ENCODE results near the gene GRID2. TPM values are rescaled to one million over a fixed set of nuclear protein-coding genes. Genes with fewer than 3 reads are reported as not detected.

The GRID2 gene
- total RNA-seq, 4 donors from 2014 or later: 0.16 TPM; not detected in 3

DNA sequence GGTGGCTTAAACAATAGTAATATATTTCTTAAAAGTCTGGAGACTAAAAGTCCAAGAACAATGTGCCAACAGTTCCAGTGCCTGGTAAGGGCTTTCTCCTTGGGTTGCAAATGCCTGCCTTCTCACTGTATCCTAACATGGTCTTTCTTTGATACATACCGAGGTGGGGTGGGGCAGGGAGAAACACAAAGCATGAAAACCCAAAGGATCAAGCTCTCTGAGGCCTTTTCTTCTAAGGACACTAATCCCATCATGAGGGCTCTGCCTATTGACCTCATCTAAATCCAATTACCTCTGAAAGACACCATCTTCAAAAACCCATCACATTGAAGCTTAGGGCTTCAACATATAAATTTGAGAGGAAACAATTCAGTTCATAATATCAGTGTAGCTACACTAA is 311.3 kb downstream of the GRID2 start:
- DNase-seq: no peak
- TF ChIP-seq, protein P1, sequence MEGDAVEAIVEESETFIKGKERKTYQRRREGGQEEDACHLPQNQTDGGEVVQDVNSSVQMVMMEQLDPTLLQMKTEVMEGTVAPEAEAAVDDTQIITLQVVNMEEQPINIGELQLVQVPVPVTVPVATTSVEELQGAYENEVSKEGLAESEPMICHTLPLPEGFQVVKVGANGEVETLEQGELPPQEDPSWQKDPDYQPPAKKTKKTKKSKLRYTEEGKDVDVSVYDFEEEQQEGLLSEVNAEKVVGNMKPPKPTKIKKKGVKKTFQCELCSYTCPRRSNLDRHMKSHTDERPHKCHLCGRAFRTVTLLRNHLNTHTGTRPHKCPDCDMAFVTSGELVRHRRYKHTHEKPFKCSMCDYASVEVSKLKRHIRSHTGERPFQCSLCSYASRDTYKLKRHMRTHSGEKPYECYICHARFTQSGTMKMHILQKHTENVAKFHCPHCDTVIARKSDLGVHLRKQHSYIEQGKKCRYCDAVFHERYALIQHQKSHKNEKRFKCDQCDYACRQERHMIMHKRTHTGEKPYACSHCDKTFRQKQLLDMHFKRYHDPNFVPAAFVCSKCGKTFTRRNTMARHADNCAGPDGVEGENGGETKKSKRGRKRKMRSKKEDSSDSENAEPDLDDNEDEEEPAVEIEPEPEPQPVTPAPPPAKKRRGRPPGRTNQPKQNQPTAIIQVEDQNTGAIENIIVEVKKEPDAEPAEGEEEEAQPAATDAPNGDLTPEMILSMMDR (IDR thresholded peaks at IDR 0.05): no peak
- TF ChIP-seq POLR2A (IDR thresholded peaks at IDR 0.05) (no peak), EP300 (IDR thresholded peaks at IDR 0.05; ENCODE audit: low read depth) (no peak), POLR2AphosphoS5 (IDR thresholded peaks at IDR 0.05) (no peak)
- no peaks in the 10 kb centered on the region for H3K27me3 ChIP-seq
- H3K36me3 ChIP-seq: no peaks in the 10 kb centered on the region
- no peak overlapping the region for H3K4me3 ChIP-seq
- no peaks in the 10 kb centered on the region for H3K9me3 ChIP-seq
- H3K27ac ChIP-seq: no peak overlapping the region
- in situ Hi-C loops (cut with MboI; ENCODE audit: low pct_ligation_motif_present in 1 of 4, low pct_unique_long_range_greater_than_20kb in 1 of 4, low sequenced_read_pairs in 3 of 4) (no loop called here), intact Hi-C loops (cut with DNase I; ENCODE audit: low total_unique reads) (no loop called here)
- H3K4me1 ChIP-seq: no peaks in the 10 kb centered on the region
- WGBS, 2 donors (ENCODE audit: low coverage in 1 of 2): 40 to 42% methylated on average over 1 of the region's 1 CpG

DNA sequence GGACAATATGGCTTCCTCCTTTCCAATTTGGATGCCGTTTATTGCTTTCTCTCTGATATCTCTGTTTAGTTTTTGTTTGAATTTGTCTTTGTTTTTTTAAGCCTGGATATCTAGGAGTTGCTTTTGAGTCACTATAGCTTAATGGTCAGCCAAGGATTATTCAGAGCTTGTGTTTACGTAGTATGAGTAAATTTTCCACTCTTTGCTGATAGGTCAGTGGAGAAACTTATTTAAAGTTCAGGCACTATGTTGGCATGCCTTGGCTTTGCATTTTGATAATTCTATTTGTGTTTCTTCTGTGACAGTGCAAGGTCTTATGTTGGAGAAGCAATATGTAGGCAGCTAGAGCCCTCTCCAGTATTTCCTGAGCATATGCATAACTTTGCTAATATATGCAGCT is 315.2 kb downstream of the GRID2 start:
- no peak for DNase-seq
- Histone ChIP-seq H3K4me3 (no peak overlapping the region), H3K27me3 (no peaks in the 10 kb centered on the region), H3K4me1 (no peaks in the 10 kb centered on the region), H3K36me3 (no peaks in the 10 kb centered on the region), H3K9me3 (no peaks in the 10 kb centered on the region), H3K27ac (no peak overlapping the region)
- intact Hi-C loops (cut with DNase I; ENCODE audit: low total_unique reads): no loop called here
- 63 to 68% methylated on average over 2 of the region's 2 CpGs for WGBS, 2 donors (ENCODE audit: low coverage in 1 of 2)
- in situ Hi-C loops (cut with MboI; ENCODE audit: low pct_ligation_motif_present in 1 of 4, low pct_unique_long_range_greater_than_20kb in 1 of 4, low sequenced_read_pairs in 3 of 4): no loop called here
- TF ChIP-seq EP300 (IDR thresholded peaks at IDR 0.05; ENCODE audit: low read depth) (no peak), POLR2AphosphoS5 (IDR thresholded peaks at IDR 0.05) (no peak), POLR2A (IDR thresholded peaks at IDR 0.05) (no peak)
- TF ChIP-seq, protein P1 (IDR thresholded peaks at IDR 0.05): no peak

DNA sequence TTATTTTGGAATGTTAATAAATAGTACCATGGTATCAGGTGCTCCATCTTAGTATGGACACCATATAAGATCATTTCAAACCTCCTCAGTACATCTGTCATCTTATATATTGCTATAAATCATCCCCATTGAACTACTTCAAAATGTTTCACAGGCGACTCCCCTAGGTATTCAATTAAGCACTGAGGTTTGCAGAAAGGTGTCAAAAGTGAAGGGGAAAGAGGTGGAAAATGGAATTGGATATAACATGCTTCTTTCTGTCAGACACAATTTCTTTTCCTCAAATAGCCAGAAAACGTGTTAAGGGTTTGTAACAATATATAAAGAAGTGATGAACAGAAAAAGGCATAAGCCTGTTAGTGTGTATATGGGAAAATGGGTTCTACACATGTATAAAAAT is 325.5 kb downstream of the GRID2 start:
- TF ChIP-seq, protein P1 (IDR thresholded peaks at IDR 0.05): no peak
- TF ChIP-seq EP300 (IDR thresholded peaks at IDR 0.05; ENCODE audit: low read depth): no peak
- no peak for TF ChIP-seq POLR2A (IDR thresholded peaks at IDR 0.05)
- TF ChIP-seq POLR2AphosphoS5 (IDR thresholded peaks at IDR 0.05): no peak
- 54 to 58% methylated on average over 2 of the region's 2 CpGs for WGBS, 2 donors (ENCODE audit: low coverage in 1 of 2)
- in situ Hi-C loops (cut with MboI; ENCODE audit: low pct_ligation_motif_present in 1 of 4, low pct_unique_long_range_greater_than_20kb in 1 of 4, low sequenced_read_pairs in 3 of 4): no loop called here

DNA sequence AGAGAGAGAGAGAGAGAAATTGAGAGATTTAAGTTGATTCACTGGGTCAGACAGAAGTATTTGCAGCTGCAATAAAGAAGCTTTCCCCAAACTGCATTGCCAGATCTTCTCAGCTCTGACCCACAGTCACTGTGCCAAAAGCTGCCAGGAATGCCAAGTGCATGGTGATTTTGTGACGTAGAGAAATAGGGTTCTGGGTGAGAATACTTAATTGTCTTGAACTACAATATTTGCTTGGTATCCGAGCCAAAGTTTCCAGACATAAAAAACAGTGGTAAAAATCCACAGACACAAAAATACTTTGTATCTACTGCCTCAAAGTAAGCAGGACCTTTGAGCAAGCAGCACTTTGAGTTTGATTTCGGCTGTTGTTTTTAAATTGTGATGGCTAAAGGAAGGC is 331.1 kb downstream of the GRID2 start:
- Histone ChIP-seq H3K4me3 (no peak overlapping the region), H3K27me3 (no peaks in the 10 kb centered on the region), H3K4me1 (no peaks in the 10 kb centered on the region), H3K9me3 (no peaks in the 10 kb centered on the region), H3K36me3 (no peaks in the 10 kb centered on the region), H3K27ac (no peak overlapping the region)
- intact Hi-C loops (cut with DNase I; ENCODE audit: low total_unique reads): no loop called here
- WGBS, 2 donors (ENCODE audit: low coverage in 1 of 2): 60% methylated on average over 3 of the region's 3 CpGs
- in situ Hi-C loops (cut with MboI; ENCODE audit: low pct_ligation_motif_present in 1 of 4, low pct_unique_long_range_greater_than_20kb in 1 of 4, low sequenced_read_pairs in 3 of 4): no loop called here
- DNase-seq: no peak
- TF ChIP-seq, protein P1 (IDR thresholded peaks at IDR 0.05): no peak
- TF ChIP-seq POLR2AphosphoS5 (IDR thresholded peaks at IDR 0.05) (no peak), POLR2A (IDR thresholded peaks at IDR 0.05) (no peak), EP300 (IDR thresholded peaks at IDR 0.05; ENCODE audit: low read depth) (no peak)

More for the DNA sequence above, 325.5 kb downstream of the GRID2 start:
- intact Hi-C loops (cut with DNase I; ENCODE audit: low total_unique reads): no loop called here
- Histone ChIP-seq H3K36me3 (no peaks in the 10 kb centered on the region), H3K9me3 (no peaks in the 10 kb centered on the region), H3K4me3 (no peak overlapping the region), H3K27ac (no peak overlapping the region), H3K4me1 (no peaks in the 10 kb centered on the region), H3K27me3 (no peaks in the 10 kb centered on the region)
- DNase-seq: no peak

Data from transverse colon (tissue), 4 donors.